Esophagus muscularis mucosa (tissue), 4 donors: ENCODE results near the gene PIGM.

Experiments
- EP300 ChIP-seq: sonication (generic); formaldehyde crosslinking; IDR thresholded peaks from one replicate; pipeline ENCODE4 v1.6.1; 2017; ENCODE audit warnings: antibody characterized with exemption
- POLR2A ChIP-seq: fragments of 450-650 bp; IDR thresholded peaks from one replicate; pipeline ENCODE4 v1.6.1; 2017; ENCODE audit warnings: antibody characterized with exemption, moderate library complexity, mild to moderate bottlenecking, low read depth
- POLR2AphosphoS5 ChIP-seq, 2 donors: sonication (generic); formaldehyde crosslinking; IDR thresholded peaks; one replicate each; pipeline ENCODE4 v1.6.1; 2017; ENCODE audit warnings: antibody characterized with exemption in 2 of 2
- TF ChIP-seq, protein P1 (sequence below), 3 experiments: fragments of 200-600 bp in 2 of 3; fragments of 450-650 bp in 1 of 3; sonication (generic) in 2 of 3; IDR thresholded peaks; one replicate each; pipeline ENCODE4 v1.5.1; 2017 to 2019; ENCODE audit warnings: antibody characterized with exemption in 3 of 3, mild to moderate bottlenecking in 2 of 3, moderate library complexity in 1 of 3

DNA sequence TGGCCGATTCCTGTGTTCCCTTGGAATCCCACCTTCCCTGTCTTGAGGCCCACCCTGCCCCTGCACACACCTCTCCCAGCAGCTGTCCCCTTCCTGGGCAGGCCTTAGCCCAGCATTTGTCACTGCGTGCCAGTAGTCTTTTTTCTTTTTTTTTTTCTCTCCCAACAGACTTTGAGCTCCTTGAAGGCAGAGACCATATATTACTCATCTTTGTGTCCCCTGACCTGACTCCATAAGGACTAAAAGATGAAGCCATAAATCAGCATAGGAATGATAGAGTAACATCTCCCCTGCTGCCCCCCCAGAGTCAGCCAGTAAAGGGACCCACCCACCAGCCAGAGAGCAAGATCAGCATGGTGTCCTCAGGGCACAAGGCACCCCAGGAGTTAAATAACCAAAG, 27.4 kb downstream of the PIGM start:
- TF ChIP-seq, protein P1, sequence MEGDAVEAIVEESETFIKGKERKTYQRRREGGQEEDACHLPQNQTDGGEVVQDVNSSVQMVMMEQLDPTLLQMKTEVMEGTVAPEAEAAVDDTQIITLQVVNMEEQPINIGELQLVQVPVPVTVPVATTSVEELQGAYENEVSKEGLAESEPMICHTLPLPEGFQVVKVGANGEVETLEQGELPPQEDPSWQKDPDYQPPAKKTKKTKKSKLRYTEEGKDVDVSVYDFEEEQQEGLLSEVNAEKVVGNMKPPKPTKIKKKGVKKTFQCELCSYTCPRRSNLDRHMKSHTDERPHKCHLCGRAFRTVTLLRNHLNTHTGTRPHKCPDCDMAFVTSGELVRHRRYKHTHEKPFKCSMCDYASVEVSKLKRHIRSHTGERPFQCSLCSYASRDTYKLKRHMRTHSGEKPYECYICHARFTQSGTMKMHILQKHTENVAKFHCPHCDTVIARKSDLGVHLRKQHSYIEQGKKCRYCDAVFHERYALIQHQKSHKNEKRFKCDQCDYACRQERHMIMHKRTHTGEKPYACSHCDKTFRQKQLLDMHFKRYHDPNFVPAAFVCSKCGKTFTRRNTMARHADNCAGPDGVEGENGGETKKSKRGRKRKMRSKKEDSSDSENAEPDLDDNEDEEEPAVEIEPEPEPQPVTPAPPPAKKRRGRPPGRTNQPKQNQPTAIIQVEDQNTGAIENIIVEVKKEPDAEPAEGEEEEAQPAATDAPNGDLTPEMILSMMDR (IDR thresholded peaks at IDR 0.05): no peak
- TF ChIP-seq EP300: no peak
- no peak for TF ChIP-seq POLR2A
- TF ChIP-seq POLR2AphosphoS5 (IDR thresholded peaks at IDR 0.05): no peak
